NCI-H2081 (cell line): Measurements from ENCODE around the gene ACMSD.
"Not testable (repeated sequence)": the region's sequence is repeated elsewhere in the genome, so short reads cannot be mapped to it uniquely, and the experiment has no call there.

ENCODE experiments used
- DNase-seq, 2 experiments: peaks; one replicate each; lab custom pipeline; 2025; lab: John Stamatoyannopoulos, UW

The ACMSD gene

DNA sequence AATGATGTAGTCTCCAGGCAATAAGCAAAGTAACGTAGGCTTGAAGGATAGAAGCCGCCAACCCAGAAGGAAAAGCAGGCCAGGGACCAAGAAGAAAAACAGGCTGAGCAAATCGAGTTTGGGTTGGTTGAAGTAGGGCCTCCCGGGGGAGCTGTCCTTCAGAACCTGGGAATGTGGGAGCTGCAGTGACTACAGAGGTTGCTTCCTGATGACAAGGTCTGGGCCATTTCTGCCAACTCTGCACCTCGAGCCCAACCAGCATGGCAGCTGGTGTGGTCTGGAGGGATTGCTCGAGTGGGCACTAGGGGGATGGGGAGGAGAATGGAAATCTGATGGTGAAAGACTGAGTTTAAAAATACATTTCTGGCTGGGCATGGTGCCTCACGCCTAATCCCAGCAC is 14.1 kb downstream of the ACMSD start:
- DNase-seq: no peak

DNA sequence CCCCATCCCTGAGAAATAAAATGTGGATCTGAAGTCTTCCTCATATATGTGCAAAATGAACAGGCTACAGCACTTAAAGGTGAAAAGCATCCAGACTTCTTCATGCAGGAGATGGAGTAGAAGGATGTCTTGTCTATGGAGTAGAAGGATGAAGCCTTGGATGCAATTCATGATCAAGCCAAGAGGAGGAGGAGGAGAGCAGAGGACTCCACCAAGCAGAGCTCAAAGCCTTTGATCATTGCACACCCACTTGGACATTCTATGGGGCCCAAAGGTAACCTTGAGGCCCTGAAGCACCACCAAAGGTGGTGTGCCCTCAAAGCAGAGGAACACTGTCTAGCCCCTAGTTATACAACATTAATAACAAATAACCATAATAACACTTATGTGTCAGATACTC is 17.3 kb downstream of the ACMSD start:
- no peak for DNase-seq

- DNase-seq: no peak
Observed at GRCh38 chr2:134858245-134858644, 19.8 kb downstream of the ACMSD start.

GRCh38 chr2:134861173-134861572 is 22.8 kb downstream of the ACMSD start:
- DNase-seq: no peak

DNA sequence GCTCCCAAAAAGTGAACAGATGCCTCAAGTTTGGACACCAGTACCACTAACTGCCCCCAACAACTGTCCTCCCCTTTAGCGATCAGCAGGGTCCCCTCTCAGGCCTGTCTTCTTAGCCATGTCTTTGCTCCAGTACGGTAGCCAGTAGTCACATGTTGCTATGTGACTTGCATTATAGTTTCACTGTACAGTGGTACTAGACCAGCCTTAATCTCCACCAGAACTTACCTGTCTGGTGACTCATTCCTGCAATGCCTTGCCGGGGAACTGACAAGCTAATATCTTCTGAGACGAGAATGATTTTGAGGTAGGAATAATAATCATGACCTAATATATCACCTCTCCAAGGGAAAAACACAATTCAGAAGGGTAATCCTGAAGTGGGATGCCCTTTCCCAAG is 23.7 kb downstream of the ACMSD start:
- DNase-seq: no peak

- no peak for DNase-seq
Observed at GRCh38 chr2:134862674-134863073, 24.3 kb downstream of the ACMSD start.

DNA sequence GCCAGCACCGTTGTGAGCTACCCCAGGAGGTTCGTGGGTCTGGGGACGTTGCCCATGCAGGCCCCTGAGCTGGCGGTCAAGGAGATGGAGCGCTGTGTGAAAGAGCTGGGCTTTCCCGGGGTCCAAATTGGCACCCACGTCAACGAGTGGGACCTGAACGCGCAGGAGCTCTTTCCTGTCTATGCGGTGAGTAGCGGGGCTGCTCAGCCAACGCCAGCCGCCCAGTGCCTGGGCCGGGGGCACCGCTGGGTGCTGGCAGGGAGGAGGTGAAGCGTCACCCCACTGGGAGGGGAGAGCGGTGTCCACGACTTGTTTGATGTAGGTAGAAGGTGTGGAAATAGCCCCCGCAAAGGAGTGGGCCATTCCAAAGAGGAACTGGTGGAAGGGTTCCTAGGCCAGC is 25.0 kb downstream of the ACMSD start:
- no peak for DNase-seq

GRCh38 chr2:134865067-134865787 is 26.8 kb downstream of the ACMSD start:
- no peak for DNase-seq

- no peak for DNase-seq
Observed at GRCh38 chr2:134866498-134867099, 28.2 kb downstream of the ACMSD start.

GRCh38 chr2:134869946-134870736 is 31.7 kb downstream of the ACMSD start:
- DNase-seq: no peak

GRCh38 chr2:134873152-134873551 is 34.7 kb downstream of the ACMSD start:
- no peak for DNase-seq

- no peak for DNase-seq
Observed at GRCh38 chr2:134875309-134875708, 36.9 kb downstream of the ACMSD start.

- DNase-seq: no peak
Observed at GRCh38 chr2:134882773-134883172, 44.4 kb downstream of the ACMSD start.

DNA sequence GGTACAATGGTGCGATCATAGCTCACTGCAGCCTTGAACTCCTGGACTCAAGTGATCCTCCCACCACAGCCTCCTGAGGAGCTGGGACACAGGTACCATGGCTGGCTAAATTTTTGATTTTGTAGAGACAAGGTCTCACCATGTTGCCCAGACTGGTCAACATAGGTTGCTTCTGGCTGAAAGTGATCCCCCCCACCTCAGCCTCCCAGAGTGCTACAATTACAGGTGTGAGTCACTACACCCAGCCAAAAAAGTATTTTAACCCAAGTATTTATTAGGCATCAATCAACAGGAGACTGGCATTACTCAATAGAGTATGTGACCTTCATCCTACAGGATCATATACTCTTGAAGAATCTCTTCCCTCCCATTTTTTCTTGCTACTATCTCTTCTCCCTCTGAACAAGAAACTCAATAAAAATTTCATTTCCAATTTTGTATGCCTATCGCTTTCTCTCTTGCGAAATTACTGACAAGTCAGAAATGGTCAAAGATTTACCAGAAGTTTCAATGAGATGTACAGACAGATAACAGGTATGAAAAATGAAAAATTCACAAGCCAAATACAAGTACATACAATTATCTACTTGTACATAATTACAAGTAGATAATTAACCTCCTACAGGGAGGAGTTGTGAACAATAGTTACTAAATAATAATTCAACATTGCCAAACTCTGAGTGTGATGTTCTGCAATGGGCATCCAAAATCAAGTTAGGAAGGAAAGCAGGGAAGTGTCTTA is 45.3 kb downstream of the ACMSD start:
- DNase-seq: no peak

DNA sequence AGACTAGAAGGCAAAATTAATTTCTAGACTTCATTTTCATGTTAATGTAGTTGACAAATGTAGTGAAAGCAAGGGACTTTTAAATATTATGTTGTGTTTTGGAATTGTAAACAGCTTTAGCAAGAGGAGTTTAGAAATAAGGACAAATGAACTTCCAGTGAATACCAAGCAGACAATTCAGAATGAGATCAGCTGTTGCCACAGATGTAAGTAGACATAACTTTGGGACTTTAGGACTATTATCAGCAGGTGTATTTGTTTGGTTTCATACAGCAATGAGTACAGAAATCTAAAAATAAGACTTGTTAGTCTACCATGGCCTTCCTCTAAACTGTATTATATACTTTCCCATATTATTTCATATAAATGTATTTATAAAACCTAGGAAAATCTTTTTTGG is 46.0 kb downstream of the ACMSD start:
- no peak for DNase-seq

DNA sequence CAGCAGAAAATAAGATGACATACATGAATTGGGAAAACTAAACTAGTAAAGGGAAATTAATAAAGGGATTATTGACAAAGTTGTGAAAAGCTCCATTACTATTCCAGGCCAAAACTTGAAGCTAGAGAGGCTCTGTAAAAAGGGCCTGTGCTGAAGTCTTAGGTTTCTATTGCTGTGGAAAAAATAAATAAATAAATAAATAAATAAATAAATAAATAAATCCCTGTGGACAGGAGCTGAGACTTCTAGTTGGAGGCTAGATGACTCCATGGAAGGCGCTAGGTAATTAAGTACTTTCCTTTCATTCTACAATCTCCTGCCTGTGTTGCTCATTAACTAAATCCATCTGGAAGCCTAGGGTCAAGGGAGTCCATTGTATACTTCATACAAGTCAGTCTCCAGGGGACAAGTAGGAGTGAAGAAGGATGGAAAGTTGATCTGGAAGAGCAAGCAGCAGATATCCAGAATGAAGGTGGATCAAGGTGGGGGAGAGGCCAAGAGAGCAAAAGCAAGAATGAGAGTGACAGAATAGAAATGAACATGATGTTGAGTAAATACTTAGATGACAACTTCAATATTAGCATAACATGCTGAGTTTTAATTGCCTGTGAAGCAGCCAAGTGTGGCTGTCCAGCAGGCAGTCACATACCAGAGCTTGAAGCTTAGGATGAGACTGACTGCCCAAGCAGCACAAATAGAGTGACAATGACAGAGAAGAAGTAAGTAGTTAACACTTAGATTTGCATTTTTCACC is 54.0 kb downstream of the ACMSD start:
- DNase-seq: no peak

GRCh38 chr2:134897932-134898331 is 59.5 kb downstream of the ACMSD start:
- peak in 1 of 2 experiments; percentile 6 for DNase-seq

GRCh38 chr2:134899204-134899603 is 60.8 kb downstream of the ACMSD start:
- no peak for DNase-seq

DNA sequence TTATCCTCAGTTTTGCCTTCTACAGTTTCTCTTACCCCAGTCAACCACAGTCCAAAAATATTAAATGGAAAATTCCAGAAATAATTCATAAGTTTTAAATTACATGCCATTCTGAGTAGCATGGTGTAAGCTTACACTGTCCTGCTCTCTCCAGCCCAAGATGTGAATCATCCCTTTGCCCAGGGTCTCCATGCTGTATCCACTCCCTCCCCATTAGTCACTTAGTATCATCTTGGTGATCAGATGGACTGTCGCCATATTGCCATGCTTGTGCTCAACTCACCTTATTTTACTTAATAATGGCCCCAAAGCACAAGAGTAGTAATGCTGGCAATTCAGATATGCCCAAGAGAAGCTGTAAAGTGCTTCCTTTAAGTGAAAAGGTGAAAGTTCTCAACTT is 61.7 kb downstream of the ACMSD start:
- no peak for DNase-seq

GRCh38 chr2:134903701-134904100 is 65.3 kb downstream of the ACMSD start:
- not testable (repeated sequence) for DNase-seq

DNA sequence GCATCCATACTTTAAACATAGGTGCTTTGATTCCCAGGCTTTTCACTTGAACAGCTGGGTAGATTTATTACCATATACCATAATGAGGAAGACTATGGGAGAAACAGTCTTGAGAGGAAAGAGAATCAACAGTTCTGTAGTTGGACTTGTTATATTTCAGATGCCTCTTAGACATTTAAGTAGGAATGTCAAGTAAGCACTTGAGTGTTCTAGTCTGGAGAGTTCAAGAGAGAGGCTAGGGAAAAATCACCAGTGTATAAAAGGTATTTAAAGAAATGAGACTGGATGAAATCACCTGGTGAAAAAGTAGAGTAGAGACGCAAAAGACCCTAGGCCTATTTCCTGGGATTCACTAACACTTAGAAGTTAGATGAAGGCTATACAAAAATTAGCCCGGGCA is 66.8 kb downstream of the ACMSD start:
- no peak for DNase-seq

DNA sequence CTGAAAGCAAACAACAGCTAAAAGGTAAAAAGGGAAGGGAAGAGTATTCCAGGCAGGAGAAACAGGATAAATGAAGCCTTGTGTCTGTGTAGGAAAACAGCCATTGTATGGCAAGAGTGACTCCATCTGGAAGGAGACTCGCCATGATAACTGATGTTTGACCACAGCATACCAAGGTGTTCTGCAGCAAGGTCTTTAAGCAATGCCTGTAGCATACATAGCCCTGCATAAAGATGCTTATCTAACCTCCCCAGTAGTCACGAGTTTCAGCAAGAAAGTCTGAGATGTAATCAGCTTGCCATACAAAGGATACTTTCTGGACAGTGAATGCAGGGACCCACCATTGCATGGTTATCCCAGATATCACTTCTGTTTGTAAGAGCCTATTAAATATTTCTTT is 68.3 kb downstream of the ACMSD start:
- no peak for DNase-seq
